ENCODE measurements around the gene DNASE2B.

Gene DNASE2B

GRCh38 chr1:84422909-84423308, 24.6 kb downstream of the DNASE2B start:
- Histone ChIP-seq H3K27ac (ENCODE audit: low read depth, low read length) (no peak overlapping the region), H3K9me3 (ENCODE audit: insufficient read depth, low read depth, low read length) (no peaks in the 10 kb centered on the region), H3K27me3 (ENCODE audit: insufficient read depth, low read length) (no peaks in the 10 kb centered on the region), H3K4me3 (ENCODE audit: low read length) (no peak overlapping the region), H3K4me1 (ENCODE audit: insufficient read depth, low read length) (no peaks in the 10 kb centered on the region), H3K9ac (ENCODE audit: low read depth, low read length) (no peak overlapping the region), H3K36me3 (ENCODE audit: insufficient read depth, low read length) (no peaks in the 10 kb centered on the region)

- H3K9me3 ChIP-seq (ENCODE audit: insufficient read depth, low read depth, low read length), result no peaks in the 10 kb centered on the region
- H3K27ac ChIP-seq (ENCODE audit: low read depth, low read length), result no peak overlapping the region
- no peak overlapping the region for H3K4me3 ChIP-seq (ENCODE audit: low read length)
- no peaks in the 10 kb centered on the region for H3K27me3 ChIP-seq (ENCODE audit: insufficient read depth, low read length)
- H3K9ac ChIP-seq (ENCODE audit: low read depth, low read length), result no peak overlapping the region
- H3K36me3 ChIP-seq (ENCODE audit: insufficient read depth, low read length), result no peaks in the 10 kb centered on the region
- 89% methylated on average over 6 of the region's 6 CpGs for WGBS
- no peaks in the 10 kb centered on the region for H3K4me1 ChIP-seq (ENCODE audit: insufficient read depth, low read length)
Observed at GRCh38 chr1:84424513-84425149, 26.3 kb downstream of the DNASE2B start.

GRCh38 chr1:84425150-84425896, 27.0 kb downstream of the DNASE2B start:
- 86% methylated on average over 1 of the region's 5 CpGs for WGBS
- no peak overlapping the region for H3K27ac ChIP-seq (ENCODE audit: low read depth, low read length)
- H3K9me3 ChIP-seq (ENCODE audit: insufficient read depth, low read depth, low read length), result no peaks in the 10 kb centered on the region
- no peak overlapping the region for H3K4me3 ChIP-seq (ENCODE audit: low read length)
- no peaks in the 10 kb centered on the region for H3K36me3 ChIP-seq (ENCODE audit: insufficient read depth, low read length)
- H3K9ac ChIP-seq (ENCODE audit: low read depth, low read length), result no peak overlapping the region
- no peaks in the 10 kb centered on the region for H3K4me1 ChIP-seq (ENCODE audit: insufficient read depth, low read length)
- H3K27me3 ChIP-seq (ENCODE audit: insufficient read depth, low read length), result no peaks in the 10 kb centered on the region

- Histone ChIP-seq H3K4me3 (ENCODE audit: low read length) (no peak overlapping the region), H3K36me3 (ENCODE audit: insufficient read depth, low read length) (no peaks in the 10 kb centered on the region), H3K9me3 (ENCODE audit: insufficient read depth, low read depth, low read length) (no peaks in the 10 kb centered on the region), H3K9ac (ENCODE audit: low read depth, low read length) (no peak overlapping the region), H3K27me3 (ENCODE audit: insufficient read depth, low read length) (no peaks in the 10 kb centered on the region), H3K27ac (ENCODE audit: low read depth, low read length) (no peak overlapping the region), H3K4me1 (ENCODE audit: insufficient read depth, low read length) (no peaks in the 10 kb centered on the region)
- 93% methylated on average over 2 of the region's 2 CpGs for WGBS
Observed at GRCh38 chr1:84426376-84426775, 28.1 kb downstream of the DNASE2B start.

- Histone ChIP-seq H3K9me3 (ENCODE audit: insufficient read depth, low read depth, low read length) (no peaks in the 10 kb centered on the region), H3K36me3 (ENCODE audit: insufficient read depth, low read length) (no peaks in the 10 kb centered on the region), H3K27me3 (ENCODE audit: insufficient read depth, low read length) (no peaks in the 10 kb centered on the region), H3K4me1 (ENCODE audit: insufficient read depth, low read length) (no peaks in the 10 kb centered on the region), H3K27ac (ENCODE audit: low read depth, low read length) (no peak overlapping the region), H3K9ac (ENCODE audit: low read depth, low read length) (no peak overlapping the region), H3K4me3 (ENCODE audit: low read length) (no peak overlapping the region)
- 95% methylated on average over 6 of the region's 6 CpGs for WGBS
Observed at GRCh38 chr1:84427250-84428188, 29.2 kb downstream of the DNASE2B start.

- WGBS, result 88% methylated on average over 4 of the region's 5 CpGs
- no peaks in the 10 kb centered on the region for H3K36me3 ChIP-seq (ENCODE audit: insufficient read depth, low read length)
- H3K4me3 ChIP-seq (ENCODE audit: low read length), result no peak overlapping the region
- no peaks in the 10 kb centered on the region for H3K4me1 ChIP-seq (ENCODE audit: insufficient read depth, low read length)
- H3K27me3 ChIP-seq (ENCODE audit: insufficient read depth, low read length), result no peaks in the 10 kb centered on the region
- no peak overlapping the region for H3K27ac ChIP-seq (ENCODE audit: low read depth, low read length)
- no peaks in the 10 kb centered on the region for H3K9me3 ChIP-seq (ENCODE audit: insufficient read depth, low read depth, low read length)
- no peak overlapping the region for H3K9ac ChIP-seq (ENCODE audit: low read depth, low read length)
Observed at GRCh38 chr1:84428235-84428634, 30.0 kb downstream of the DNASE2B start.

GRCh38 chr1:84429231-84429630, 30.9 kb downstream of the DNASE2B start:
- H3K9ac ChIP-seq (ENCODE audit: low read depth, low read length), result no peak overlapping the region
- H3K4me3 ChIP-seq (ENCODE audit: low read length), result no peak overlapping the region
- no peak overlapping the region for H3K27ac ChIP-seq (ENCODE audit: low read depth, low read length)
- no peaks in the 10 kb centered on the region for H3K36me3 ChIP-seq (ENCODE audit: insufficient read depth, low read length)
- H3K27me3 ChIP-seq (ENCODE audit: insufficient read depth, low read length), result no peaks in the 10 kb centered on the region
- WGBS, result 97% methylated on average over 1 of the region's 1 CpG
- H3K9me3 ChIP-seq (ENCODE audit: insufficient read depth, low read depth, low read length), result no peaks in the 10 kb centered on the region
- H3K4me1 ChIP-seq (ENCODE audit: insufficient read depth, low read length), result no peaks in the 10 kb centered on the region

- H3K9me3 ChIP-seq (ENCODE audit: insufficient read depth, low read depth, low read length), result no peaks in the 10 kb centered on the region
- H3K9ac ChIP-seq (ENCODE audit: low read depth, low read length), result no peak overlapping the region
- H3K27me3 ChIP-seq (ENCODE audit: insufficient read depth, low read length), result no peaks in the 10 kb centered on the region
- H3K36me3 ChIP-seq (ENCODE audit: insufficient read depth, low read length), result no peaks in the 10 kb centered on the region
- H3K4me3 ChIP-seq (ENCODE audit: low read length), result no peak overlapping the region
- no peak overlapping the region for H3K27ac ChIP-seq (ENCODE audit: low read depth, low read length)
- H3K4me1 ChIP-seq (ENCODE audit: insufficient read depth, low read length), result no peaks in the 10 kb centered on the region
- 75% methylated on average over 2 of the region's 2 CpGs for WGBS
Observed at GRCh38 chr1:84430546-84430945, 32.3 kb downstream of the DNASE2B start.

GRCh38 chr1:84433258-84434080, 35.2 kb downstream of the DNASE2B start:
- Histone ChIP-seq H3K9ac (ENCODE audit: low read depth, low read length) (no peak overlapping the region), H3K27ac (ENCODE audit: low read depth, low read length) (no peak overlapping the region), H3K9me3 (ENCODE audit: insufficient read depth, low read depth, low read length) (no peaks in the 10 kb centered on the region), H3K36me3 (ENCODE audit: insufficient read depth, low read length) (no peaks in the 10 kb centered on the region), H3K4me1 (ENCODE audit: insufficient read depth, low read length) (peaks cover 13% of the 10 kb centered on the region), H3K4me3 (ENCODE audit: low read length) (no peak overlapping the region), H3K27me3 (ENCODE audit: insufficient read depth, low read length) (no peaks in the 10 kb centered on the region)
- WGBS, result 66% methylated on average over 11 of the region's 11 CpGs

GRCh38 chr1:84434081-84434769, 35.9 kb downstream of the DNASE2B start:
- H3K36me3 ChIP-seq (ENCODE audit: insufficient read depth, low read length), result no peaks in the 10 kb centered on the region
- no peaks in the 10 kb centered on the region for H3K9me3 ChIP-seq (ENCODE audit: insufficient read depth, low read depth, low read length)
- H3K27me3 ChIP-seq (ENCODE audit: insufficient read depth, low read length), result no peaks in the 10 kb centered on the region
- peaks cover 13% of the 10 kb centered on the region for H3K4me1 ChIP-seq (ENCODE audit: insufficient read depth, low read length)
- no peak overlapping the region for H3K4me3 ChIP-seq (ENCODE audit: low read length)
- WGBS, result 81% methylated on average over 6 of the region's 6 CpGs
- no peak overlapping the region for H3K27ac ChIP-seq (ENCODE audit: low read depth, low read length)
- no peak overlapping the region for H3K9ac ChIP-seq (ENCODE audit: low read depth, low read length)

Data from HUES64 (cell line).